MG63 (cell line): ENCODE results near the gene NOTCH1. TPM values are rescaled to one million over a fixed set of nuclear protein-coding genes. Genes with fewer than 3 reads are reported as not detected.

Experiments
- DNase-seq: peaks from one replicate; pipeline ENCODE4 v3.0.0-alpha.2; 2020
- H3K27me3 ChIP-seq: fragments of 250-450 bp; sonication (Bioruptor Pico); 2 replicates; pipeline ENCODE4 v1.5.1; 2020; ENCODE audit warnings: mild to moderate bottlenecking, moderate library complexity
- H3K36me3 ChIP-seq: fragments of 250-450 bp; sonication (Bioruptor Pico); 2 replicates; pipeline ENCODE4 v1.5.1; 2020; ENCODE audit warnings: mild to moderate bottlenecking, moderate library complexity
- H3K4me3 ChIP-seq: fragments of 250-450 bp; sonication (Bioruptor Pico); 2 replicates; pipeline ENCODE4 v1.5.1; 2020; ENCODE audit warnings: mild to moderate bottlenecking, moderate library complexity
- H3K9me3 ChIP-seq: fragments of 250-450 bp; sonication (Bioruptor Pico); 2 replicates; pipeline ENCODE4 v1.5.1; 2020; ENCODE audit warnings: mild to moderate bottlenecking, moderate library complexity
- total RNA-seq: library from RNA; depleted of rRNA; stranded (reverse); fragments of >200 nt; shearing (Covaris generic); gene quantifications from 2 replicates; pipeline ENCODE4 v1.2.3, GENCODE V29; 2014; ENCODE audit warnings: low replicate concordance

The NOTCH1 gene
- total RNA-seq, 1 experiment from 2014 or later: 4.7 TPM

GRCh38 chr9:136519263-136520052 lies 26.4 kb downstream of the NOTCH1 start:
- H3K27me3 ChIP-seq: no peaks in the 10 kb centered on the region
- no peak overlapping the region for H3K4me3 ChIP-seq
- no peaks in the 10 kb centered on the region for H3K36me3 ChIP-seq
- H3K9me3 ChIP-seq: no peaks in the 10 kb centered on the region
- no peak for DNase-seq

- no peak for DNase-seq
- H3K36me3 ChIP-seq: no peaks in the 10 kb centered on the region
- no peaks in the 10 kb centered on the region for H3K27me3 ChIP-seq
- H3K9me3 ChIP-seq: no peaks in the 10 kb centered on the region
- no peak overlapping the region for H3K4me3 ChIP-seq
These were observed 27.2 kb downstream of the NOTCH1 start for GRCh38 chr9:136518623-136519022.

- no peak for DNase-seq
- Histone ChIP-seq H3K36me3 (peaks cover 2% of the 10 kb centered on the region), H3K9me3 (no peaks in the 10 kb centered on the region), H3K4me3 (no peak overlapping the region), H3K27me3 (no peaks in the 10 kb centered on the region)
These were observed 27.9 kb downstream of the NOTCH1 start for GRCh38 chr9:136517950-136518349.

GRCh38 chr9:136517012-136517743 lies 28.7 kb downstream of the NOTCH1 start:
- Histone ChIP-seq H3K27me3 (no peaks in the 10 kb centered on the region), H3K36me3 (peaks cover 3% of the 10 kb centered on the region), H3K9me3 (no peaks in the 10 kb centered on the region), H3K4me3 (no peak overlapping the region)
- no peak for DNase-seq

GRCh38 chr9:136516191-136516654 lies 29.6 kb downstream of the NOTCH1 start:
- DNase-seq: no peak
- H3K4me3 ChIP-seq: no peak overlapping the region
- H3K36me3 ChIP-seq: peaks cover 3% of the 10 kb centered on the region
- no peaks in the 10 kb centered on the region for H3K9me3 ChIP-seq
- H3K27me3 ChIP-seq: no peaks in the 10 kb centered on the region

- Histone ChIP-seq H3K9me3 (no peaks in the 10 kb centered on the region), H3K4me3 (no peak overlapping the region), H3K36me3 (peaks cover 3% of the 10 kb centered on the region), H3K27me3 (no peaks in the 10 kb centered on the region)
- no peak for DNase-seq
These were observed 30.6 kb downstream of the NOTCH1 start for GRCh38 chr9:136515276-136515675.

- H3K4me3 ChIP-seq: no peak overlapping the region
- no peaks in the 10 kb centered on the region for H3K9me3 ChIP-seq
- peaks cover 3% of the 10 kb centered on the region for H3K36me3 ChIP-seq
- no peak for DNase-seq
- no peaks in the 10 kb centered on the region for H3K27me3 ChIP-seq
These were observed 31.7 kb downstream of the NOTCH1 start for GRCh38 chr9:136514022-136514714.

- Histone ChIP-seq H3K4me3 (no peak overlapping the region), H3K9me3 (no peaks in the 10 kb centered on the region), H3K36me3 (peaks cover 3% of the 10 kb centered on the region), H3K27me3 (no peaks in the 10 kb centered on the region)
- no peak for DNase-seq
These were observed 32.7 kb downstream of the NOTCH1 start for GRCh38 chr9:136513191-136513590.

- DNase-seq: no peak
- H3K27me3 ChIP-seq: no peaks in the 10 kb centered on the region
- no peak overlapping the region for H3K4me3 ChIP-seq
- H3K36me3 ChIP-seq: peaks cover 3% of the 10 kb centered on the region
- no peaks in the 10 kb centered on the region for H3K9me3 ChIP-seq
These were observed 33.2 kb downstream of the NOTCH1 start for GRCh38 chr9:136512651-136513071.

GRCh38 chr9:136511670-136512592 lies 33.9 kb downstream of the NOTCH1 start:
- no peaks in the 10 kb centered on the region for H3K27me3 ChIP-seq
- no peaks in the 10 kb centered on the region for H3K9me3 ChIP-seq
- H3K4me3 ChIP-seq: no peak overlapping the region
- H3K36me3 ChIP-seq: peaks cover 3% of the 10 kb centered on the region
- no peak for DNase-seq

- no peak for DNase-seq
- Histone ChIP-seq H3K36me3 (peaks cover 3% of the 10 kb centered on the region), H3K4me3 (no peak overlapping the region), H3K27me3 (no peaks in the 10 kb centered on the region), H3K9me3 (no peaks in the 10 kb centered on the region)
These were observed 34.6 kb downstream of the NOTCH1 start for GRCh38 chr9:136511144-136511669.

GRCh38 chr9:136510561-136510960 lies 35.3 kb downstream of the NOTCH1 start:
- H3K27me3 ChIP-seq: no peaks in the 10 kb centered on the region
- H3K36me3 ChIP-seq: peaks cover 3% of the 10 kb centered on the region
- no peak overlapping the region for H3K4me3 ChIP-seq
- no peak for DNase-seq
- no peaks in the 10 kb centered on the region for H3K9me3 ChIP-seq

GRCh38 chr9:136509549-136509948 lies 36.3 kb downstream of the NOTCH1 start:
- peaks cover 3% of the 10 kb centered on the region for H3K36me3 ChIP-seq

GRCh38 chr9:136508729-136509500 lies 36.9 kb downstream of the NOTCH1 start:
- Histone ChIP-seq H3K4me3 (no peak overlapping the region), H3K27me3 (no peaks in the 10 kb centered on the region), H3K36me3 (peaks cover 3% of the 10 kb centered on the region), H3K9me3 (no peaks in the 10 kb centered on the region)
- no peak for DNase-seq

More at GRCh38 chr9:136509549-136509948, 36.3 kb downstream of the NOTCH1 start:
- H3K4me3 ChIP-seq: no peak overlapping the region
- H3K9me3 ChIP-seq: no peaks in the 10 kb centered on the region
- no peak for DNase-seq
- H3K27me3 ChIP-seq: no peaks in the 10 kb centered on the region

- DNase-seq: no peak
- Histone ChIP-seq H3K27me3 (no peaks in the 10 kb centered on the region), H3K9me3 (no peaks in the 10 kb centered on the region), H3K4me3 (no peak overlapping the region), H3K36me3 (peaks cover under 1% of the 10 kb centered on the region)
These were observed 37.9 kb downstream of the NOTCH1 start for GRCh38 chr9:136507992-136508375.
